Endometrial microvascular endothelial cells (primary cell): ENCODE measurements around the gene SRGAP2C. TPM values are rescaled to one million over a fixed set of nuclear protein-coding genes. Genes with fewer than 3 reads are reported as not detected.
"Not testable (repeated sequence)": the region's sequence is repeated elsewhere in the genome, so short reads cannot be mapped to it uniquely, and the experiment has no call there.

Experiments
- in situ Hi-C: cut with HindIII; loops from 2 replicates; pipeline ENCODE4 v1.10.0; 2017; ENCODE audit warnings: low sequenced_read_pairs, low pct_unique_long_range_greater_than_20kb; ENCODE audit errors: inconsistent ontology term
- total RNA-seq: library from RNA; depleted of rRNA; stranded (reverse); fragments of >200 nt; gene quantifications from one replicate; pipeline ENCODE4 v1.2.3, GENCODE V29; 2015; ENCODE audit errors: inconsistent ontology term

Gene SRGAP2C
- total RNA-seq, 1 donor from 2014 or later: 13.7 TPM

DNA sequence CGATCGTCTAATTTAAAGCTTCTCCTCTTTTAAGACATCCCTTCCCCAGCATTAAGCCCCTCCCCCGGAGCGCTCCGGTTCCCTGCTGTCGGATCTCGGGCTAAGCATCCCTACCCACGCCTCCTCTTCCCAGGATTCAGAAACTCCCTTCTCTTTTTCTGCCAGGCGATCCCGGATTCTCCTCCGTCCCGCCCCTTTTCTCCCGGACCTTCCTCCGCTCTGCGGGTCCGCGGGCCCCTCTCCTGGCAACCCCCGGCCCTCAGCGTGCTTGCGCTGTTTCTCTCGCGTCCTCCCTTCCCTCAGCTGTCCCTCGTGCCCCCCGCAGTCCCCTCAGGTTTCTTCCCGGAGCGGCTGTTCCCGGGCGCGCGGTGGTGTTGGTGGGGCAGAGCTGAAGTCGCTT, 908 bp upstream of the SRGAP2C start:
- in situ Hi-C loops: not testable (repeated sequence)

GRCh38 chr1:121185140-121185708, 449 bp downstream of the SRGAP2C start:
- in situ Hi-C loops: not testable (repeated sequence)

- in situ Hi-C loops: not testable (repeated sequence)
Measured at GRCh38 chr1:121186191-121186590, 1.4 kb downstream of the SRGAP2C start.

DNA sequence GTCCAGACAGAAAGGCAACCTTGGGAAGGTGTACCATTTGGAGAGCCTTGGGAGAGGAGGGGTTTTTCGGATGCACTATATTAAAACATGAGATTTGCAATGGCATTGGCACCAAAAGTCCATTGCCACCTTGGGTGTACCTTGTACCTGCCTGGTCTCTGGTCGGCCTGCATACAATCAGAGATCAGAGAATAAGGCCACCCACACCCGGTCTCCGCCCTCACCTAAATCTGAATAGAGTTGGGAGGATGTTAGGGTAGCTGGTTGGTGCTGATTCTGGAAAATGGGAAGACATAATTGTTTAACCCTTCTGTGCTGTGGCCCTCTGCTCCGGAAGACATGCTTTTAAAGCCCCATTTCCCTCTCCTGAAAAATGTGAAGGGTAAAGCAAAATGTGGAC, 3.1 kb downstream of the SRGAP2C start:
- in situ Hi-C loops: not testable (repeated sequence)

DNA sequence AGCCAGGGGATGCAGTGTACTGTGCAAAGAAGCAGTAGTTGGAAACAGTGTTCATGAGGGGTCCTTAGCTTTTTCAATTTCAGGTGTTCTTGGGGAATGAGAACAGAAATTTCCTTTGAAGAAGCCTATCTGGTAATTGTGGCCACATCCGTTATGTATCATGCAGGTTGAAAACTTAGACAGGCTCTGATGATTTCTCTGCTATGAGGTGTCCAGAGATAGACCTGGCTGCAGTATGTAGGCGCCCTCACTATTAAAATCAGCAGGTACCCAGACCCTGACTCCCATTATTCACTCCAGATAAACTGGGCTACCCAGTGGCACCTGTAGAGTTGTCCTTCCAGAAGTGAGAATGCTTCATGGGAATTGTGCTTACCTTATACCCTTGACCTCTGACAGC, 7.7 kb downstream of the SRGAP2C start:
- in situ Hi-C loops: not testable (repeated sequence)

- in situ Hi-C loops: not testable (repeated sequence)
Measured at GRCh38 chr1:121197095-121197882, 12.5 kb downstream of the SRGAP2C start.

- in situ Hi-C loops: not testable (repeated sequence)
Measured at GRCh38 chr1:121199763-121200162, 15.0 kb downstream of the SRGAP2C start.

DNA sequence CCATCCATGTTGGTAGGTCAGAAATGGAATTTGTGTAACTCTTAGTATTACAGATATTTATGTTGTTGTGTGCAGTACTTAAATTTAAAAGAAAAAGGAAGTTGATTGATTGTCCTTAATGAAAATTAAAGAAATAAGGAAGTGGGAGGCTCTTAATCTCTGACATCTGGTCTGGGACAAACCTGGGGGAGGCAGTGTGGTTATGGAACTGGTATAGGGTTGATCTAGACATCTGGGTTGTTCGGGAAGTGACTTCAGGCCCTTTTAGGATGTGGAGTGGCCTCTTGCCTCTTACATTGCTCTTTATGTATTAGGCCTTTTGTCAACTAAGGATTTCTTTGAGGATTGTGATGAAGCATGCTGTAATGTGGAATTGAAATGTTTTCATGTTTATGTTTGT, 15.5 kb downstream of the SRGAP2C start:
- in situ Hi-C loops: not testable (repeated sequence)

DNA sequence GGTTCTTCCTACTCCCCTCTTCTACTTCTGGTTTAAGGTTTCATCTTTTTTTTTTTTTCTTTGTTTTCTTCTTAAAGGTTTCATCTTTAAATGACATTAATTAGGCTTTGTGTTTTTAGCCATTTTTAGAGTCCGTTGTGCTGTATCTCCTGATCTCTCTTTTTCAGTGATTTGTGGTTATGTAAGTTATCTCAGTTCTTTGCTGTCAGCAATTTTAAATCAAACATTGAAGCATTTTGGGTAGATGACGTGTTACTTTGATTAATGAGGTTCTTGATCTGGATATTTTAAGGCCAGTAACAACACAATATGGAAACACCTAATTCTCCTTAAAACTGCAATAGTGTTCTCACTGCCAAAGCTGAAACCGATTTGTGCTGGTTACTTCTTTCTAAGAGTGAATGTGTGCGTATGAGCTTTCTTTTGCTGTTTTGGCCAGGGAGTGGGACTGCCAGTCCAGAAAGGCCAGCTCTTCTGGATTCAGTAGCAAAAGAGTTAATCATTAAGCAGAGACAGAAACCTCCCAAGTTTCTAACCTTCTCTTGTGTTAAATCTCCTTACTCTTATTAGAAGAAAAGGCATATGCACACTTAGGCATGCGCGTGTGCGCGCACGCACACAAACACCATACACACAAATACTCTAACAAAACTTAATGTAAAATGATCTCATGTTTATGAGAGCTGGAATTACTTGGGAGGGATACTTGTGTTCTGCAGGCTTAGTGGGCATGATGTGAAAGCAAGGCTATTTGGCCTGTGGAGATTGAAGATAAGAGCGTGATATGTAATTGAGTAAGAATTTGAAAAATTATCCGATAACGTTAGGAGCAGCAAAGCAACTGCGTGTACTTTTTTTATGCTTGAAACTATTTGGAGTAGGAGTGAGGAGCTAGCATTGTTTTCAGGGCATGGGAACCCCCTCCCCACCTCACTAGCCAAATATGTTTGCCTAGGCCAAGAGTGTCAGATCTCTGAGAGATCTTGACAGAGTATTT, 16.5 kb downstream of the SRGAP2C start:
- in situ Hi-C loops: not testable (repeated sequence)

DNA sequence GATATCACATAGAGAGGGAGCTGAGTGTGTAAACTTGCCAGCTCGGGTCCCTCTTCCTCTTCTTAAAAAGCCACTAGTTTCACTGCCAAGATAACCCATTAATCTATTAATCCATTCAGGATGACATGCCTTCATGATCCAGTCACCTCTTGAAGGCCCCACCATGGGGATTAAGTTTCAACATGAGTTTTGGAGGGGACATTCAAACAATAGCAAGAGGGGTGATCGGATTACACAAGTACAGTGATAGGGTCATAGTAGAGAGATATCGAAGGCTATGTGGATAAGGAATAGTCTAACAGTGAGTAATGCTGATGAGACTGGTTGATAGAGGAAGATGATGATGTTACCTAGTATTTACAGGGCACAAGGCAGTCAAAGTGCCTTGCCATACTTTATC, 18.2 kb downstream of the SRGAP2C start:
- in situ Hi-C loops: not testable (repeated sequence)

GRCh38 chr1:121205786-121206711, 21.3 kb downstream of the SRGAP2C start:
- in situ Hi-C loops: not testable (repeated sequence)

DNA sequence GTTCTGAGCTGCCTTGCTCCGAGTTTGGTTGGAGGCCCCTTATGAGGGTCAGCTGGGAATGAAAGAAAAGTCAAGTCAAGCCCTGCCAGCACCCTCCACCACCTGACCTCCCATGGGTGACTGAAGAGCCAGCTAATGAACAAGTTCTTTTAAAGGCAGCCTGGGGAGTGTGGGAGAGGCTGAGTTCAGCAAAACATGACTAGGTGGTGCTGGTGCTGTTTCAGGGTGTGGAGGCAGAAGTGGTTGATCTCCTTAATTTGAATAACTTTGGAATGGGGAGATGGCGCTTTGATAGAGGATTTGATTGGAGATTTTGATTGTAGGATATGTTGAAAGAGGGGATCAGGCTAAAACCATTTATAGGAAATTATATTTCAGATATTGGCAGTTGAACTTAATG, 22.6 kb downstream of the SRGAP2C start:
- in situ Hi-C loops: not testable (repeated sequence)

DNA sequence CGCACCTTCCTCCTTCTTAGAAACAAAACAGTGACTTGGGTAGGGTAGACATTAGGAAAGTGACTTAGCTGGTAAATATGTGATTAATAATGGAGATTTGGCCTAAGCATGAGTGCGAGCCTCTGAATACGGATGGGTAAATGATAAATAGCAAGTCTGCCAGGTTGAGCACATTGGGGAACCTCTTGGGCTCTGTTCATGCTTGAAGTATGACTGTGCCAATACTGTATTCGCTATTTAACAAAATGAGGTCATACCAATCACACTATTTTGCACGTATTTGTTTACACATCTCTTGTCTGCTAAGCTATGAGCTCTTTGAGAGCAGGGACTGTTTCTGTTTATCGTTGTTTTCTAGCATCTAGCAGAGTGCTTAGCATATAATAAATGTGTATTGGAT, 23.6 kb downstream of the SRGAP2C start:
- in situ Hi-C loops: not testable (repeated sequence)

GRCh38 chr1:121210778-121211177, 26.0 kb downstream of the SRGAP2C start:
- in situ Hi-C loops: not testable (repeated sequence)

GRCh38 chr1:121213491-121213890, 28.7 kb downstream of the SRGAP2C start:
- in situ Hi-C loops: not testable (repeated sequence)

DNA sequence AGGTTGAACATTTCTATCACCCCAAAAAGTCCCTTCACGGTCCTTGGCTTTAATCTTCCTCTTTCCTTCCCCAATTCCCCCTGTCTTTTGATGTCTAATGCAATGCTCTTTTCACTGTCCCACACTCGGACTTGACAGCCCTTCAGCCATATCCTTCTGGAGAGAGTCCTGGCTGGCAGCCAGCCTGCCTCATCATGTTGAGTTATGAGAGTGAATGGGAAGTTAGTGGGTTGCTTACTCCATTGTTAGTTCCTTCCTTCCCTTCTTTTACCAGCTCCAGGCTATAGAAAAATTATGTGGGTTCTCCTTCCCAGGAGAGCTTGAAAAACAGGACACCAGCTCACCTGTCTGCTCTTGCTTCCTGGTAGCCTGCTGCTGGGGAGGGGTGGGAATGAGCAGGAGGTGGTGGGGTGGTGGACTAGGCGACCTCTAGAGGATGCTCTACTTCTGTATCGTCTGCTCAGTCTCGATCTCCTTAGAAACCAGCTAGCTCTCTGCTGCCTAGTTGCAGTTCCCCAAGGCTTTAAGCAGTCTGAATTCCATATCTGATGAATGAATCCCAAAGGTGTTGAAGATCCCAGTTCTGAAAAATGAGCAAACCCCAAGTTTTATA, 29.9 kb downstream of the SRGAP2C start:
- in situ Hi-C loops: not testable (repeated sequence)

DNA sequence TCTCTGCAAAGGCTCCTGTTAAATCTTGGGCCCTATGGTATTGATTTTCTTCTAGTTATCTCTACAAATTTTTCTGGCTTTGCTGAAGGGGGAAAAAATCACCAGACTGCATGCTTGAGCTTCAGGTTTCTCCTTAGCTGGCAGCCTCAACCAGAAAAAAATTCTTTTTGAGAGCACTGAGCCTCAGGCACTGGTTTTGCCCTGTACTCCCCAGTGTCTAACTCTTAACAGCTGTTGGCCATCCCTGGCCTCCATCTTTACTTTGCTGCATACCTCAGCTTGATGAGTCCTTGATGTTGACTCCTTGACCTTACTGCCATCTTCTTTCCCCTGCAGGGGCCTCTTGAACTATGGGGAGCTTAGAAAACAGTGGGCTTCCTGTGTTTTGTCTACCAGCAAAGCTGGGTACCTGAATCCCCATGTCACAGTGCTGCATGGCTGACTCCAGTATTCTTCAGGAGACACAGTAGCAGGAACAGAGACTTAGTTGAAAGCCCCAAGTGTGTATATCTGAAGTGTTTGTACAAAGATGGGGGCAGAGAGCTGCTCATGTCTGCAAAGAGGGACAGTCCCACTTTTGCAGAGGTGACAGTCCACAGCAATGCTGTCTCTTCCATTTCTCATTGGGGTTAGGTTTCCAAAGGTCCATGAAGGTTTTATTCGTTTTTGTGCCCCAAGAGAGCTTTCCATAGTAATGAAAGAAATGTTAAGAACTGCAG, 31.1 kb downstream of the SRGAP2C start:
- in situ Hi-C loops: not testable (repeated sequence)
